Measurements from ENCODE around the gene GFY.
A peak's percentile ranks its signal among the peaks of the same experiment; 100 is the strongest.
"Not testable (repeated sequence)": the region's sequence is repeated elsewhere in the genome, so short reads cannot be mapped to it uniquely, and the experiment has no call there.

Gene GFY

GRCh38 chr19:49473501-49473867 lies 48.3 kb downstream of the GFY start:
- H2AK5ac ChIP-seq (ENCODE audit: low read length); H3K79me1 ChIP-seq (ENCODE audit: low read length); H4K8ac ChIP-seq (ENCODE audit: low read depth, low read length); H3K36me3 ChIP-seq (ENCODE audit: control insufficient read depth, insufficient read depth, low read length); H3K9ac ChIP-seq (ENCODE audit: low read length); H3K4ac ChIP-seq (ENCODE audit: low read depth, low read length); H3K4me2 ChIP-seq (ENCODE audit: low read length); H4K5ac ChIP-seq (ENCODE audit: low read length); H3K4me3 ChIP-seq (ENCODE audit: low read length); H3K23ac ChIP-seq (ENCODE audit: low read length); DNase-seq; H3K27ac ChIP-seq (ENCODE audit: low read depth, low read length); H3K27me3 ChIP-seq (ENCODE audit: insufficient read depth, low read length, poor library complexity); H3K56ac ChIP-seq (ENCODE audit: low read length); H3K18ac ChIP-seq (ENCODE audit: low read length); H3K4me1 ChIP-seq (ENCODE audit: control insufficient read depth, low read depth, low read length); H2BK5ac ChIP-seq (ENCODE audit: low read length); H2BK15ac ChIP-seq (replicated peaks; ENCODE audit: low read depth); H2BK120ac ChIP-seq (ENCODE audit: low read depth, low read length); H3K79me2 ChIP-seq (ENCODE audit: control insufficient read depth, insufficient read depth, low read length): not testable (repeated sequence)
- WGBS (ENCODE audit: extremely low coverage, insufficient coverage, low lambda C conversion rate) = no CpG with 5 or more reads among the region's 9 CpGs

GRCh38 chr19:49473868-49474541 lies 48.8 kb downstream of the GFY start, which contains the start of gene FLT3LG:
FLT3LG (plus strand) TSS chr19:49474215; CDS start chr19:49474640, 425 bp downstream.
- peak within 1 kb of the TSS; percentile 32 for H3K18ac ChIP-seq (ENCODE audit: low read length)
- no peak for DNase-seq
- H3K23ac ChIP-seq (ENCODE audit: low read length) = no peak within 1 kb of the TSS
- peaks cover 2% of the 10 kb centered on the region for H3K36me3 ChIP-seq (ENCODE audit: control insufficient read depth, insufficient read depth, low read length)
- H3K79me2 ChIP-seq (ENCODE audit: control insufficient read depth, insufficient read depth, low read length) = no peaks in the 10 kb centered on the region
- H3K4me2 ChIP-seq (ENCODE audit: low read length) = peak within 1 kb of the TSS; percentile 40
- H3K4ac ChIP-seq (ENCODE audit: low read depth, low read length) = no peak within 1 kb of the TSS
- no peak within 1 kb of the TSS for H2BK5ac ChIP-seq (ENCODE audit: low read length)
- no peak within 1 kb of the TSS for H2BK120ac ChIP-seq (ENCODE audit: low read depth, low read length)
- no peak within 1 kb of the TSS for H4K5ac ChIP-seq (ENCODE audit: low read length)
- no peak within 1 kb of the TSS for H3K9ac ChIP-seq (ENCODE audit: low read length)
- no peaks in the 10 kb centered on the region for H3K4me1 ChIP-seq (ENCODE audit: control insufficient read depth, low read depth, low read length)
- H3K27me3 ChIP-seq (ENCODE audit: insufficient read depth, low read length, poor library complexity) = no peaks in the 10 kb centered on the region
- H4K8ac ChIP-seq (ENCODE audit: low read depth, low read length) = no peak within 1 kb of the TSS
- H3K79me1 ChIP-seq (ENCODE audit: low read length) = no peaks in the 10 kb centered on the region
- no peak within 1 kb of the TSS for H3K27ac ChIP-seq (ENCODE audit: low read depth, low read length)
- H3K56ac ChIP-seq (ENCODE audit: low read length) = peak within 1 kb of the TSS; percentile 73
- no peak within 1 kb of the TSS for H3K4me3 ChIP-seq (ENCODE audit: low read length)
- no CpG with 5 or more reads among the region's 33 CpGs for WGBS (ENCODE audit: extremely low coverage, insufficient coverage, low lambda C conversion rate)
- no peak within 1 kb of the TSS for H2AK5ac ChIP-seq (ENCODE audit: low read length)
- H2BK15ac ChIP-seq (replicated peaks; ENCODE audit: low read depth) = no peak within 1 kb of the TSS

GRCh38 chr19:49474542-49474924 lies 49.3 kb downstream of the GFY start:
- no peak overlapping the region for H3K23ac ChIP-seq (ENCODE audit: low read length)
- H3K36me3 ChIP-seq (ENCODE audit: control insufficient read depth, insufficient read depth, low read length) = peaks cover 2% of the 10 kb centered on the region
- no peaks in the 10 kb centered on the region for H3K79me1 ChIP-seq (ENCODE audit: low read length)
- no peak overlapping the region for H2AK5ac ChIP-seq (ENCODE audit: low read length)
- no peak overlapping the region for H4K5ac ChIP-seq (ENCODE audit: low read length)
- H3K9ac ChIP-seq (ENCODE audit: low read length) = no peak overlapping the region
- no peak overlapping the region for H3K27ac ChIP-seq (ENCODE audit: low read depth, low read length)
- H4K8ac ChIP-seq (ENCODE audit: low read depth, low read length) = no peak overlapping the region
- H3K56ac ChIP-seq (ENCODE audit: low read length) = no peak overlapping the region
- H3K18ac ChIP-seq (ENCODE audit: low read length) = no peak overlapping the region
- no peak overlapping the region for H3K4ac ChIP-seq (ENCODE audit: low read depth, low read length)
- H2BK120ac ChIP-seq (ENCODE audit: low read depth, low read length) = no peak overlapping the region
- H3K4me3 ChIP-seq (ENCODE audit: low read length) = no peak overlapping the region
- no peak overlapping the region for H3K4me2 ChIP-seq (ENCODE audit: low read length)
- no peaks in the 10 kb centered on the region for H3K79me2 ChIP-seq (ENCODE audit: control insufficient read depth, insufficient read depth, low read length)
- DNase-seq = no peak
- no peak overlapping the region for H2BK5ac ChIP-seq (ENCODE audit: low read length)
- H2BK15ac ChIP-seq (replicated peaks; ENCODE audit: low read depth) = no peak overlapping the region
- WGBS (ENCODE audit: extremely low coverage, insufficient coverage, low lambda C conversion rate) = no CpG with 5 or more reads among the region's 11 CpGs
- no peaks in the 10 kb centered on the region for H3K4me1 ChIP-seq (ENCODE audit: control insufficient read depth, low read depth, low read length)
- H3K27me3 ChIP-seq (ENCODE audit: insufficient read depth, low read length, poor library complexity) = no peaks in the 10 kb centered on the region

- no peak overlapping the region for H4K8ac ChIP-seq (ENCODE audit: low read depth, low read length)
- H3K4ac ChIP-seq (ENCODE audit: low read depth, low read length) = no peak overlapping the region
- no peak overlapping the region for H2AK5ac ChIP-seq (ENCODE audit: low read length)
- H3K36me3 ChIP-seq (ENCODE audit: control insufficient read depth, insufficient read depth, low read length) = peaks cover 2% of the 10 kb centered on the region
- no peak overlapping the region for H3K4me3 ChIP-seq (ENCODE audit: low read length)
- no peak overlapping the region for H2BK5ac ChIP-seq (ENCODE audit: low read length)
- H4K5ac ChIP-seq (ENCODE audit: low read length) = no peak overlapping the region
- H3K4me2 ChIP-seq (ENCODE audit: low read length) = no peak overlapping the region
- H2BK15ac ChIP-seq (replicated peaks; ENCODE audit: low read depth) = no peak overlapping the region
- H3K18ac ChIP-seq (ENCODE audit: low read length) = no peak overlapping the region
- no peak overlapping the region for H3K27ac ChIP-seq (ENCODE audit: low read depth, low read length)
- H2BK120ac ChIP-seq (ENCODE audit: low read depth, low read length) = no peak overlapping the region
- no peaks in the 10 kb centered on the region for H3K79me1 ChIP-seq (ENCODE audit: low read length)
- no peaks in the 10 kb centered on the region for H3K79me2 ChIP-seq (ENCODE audit: control insufficient read depth, insufficient read depth, low read length)
- H3K27me3 ChIP-seq (ENCODE audit: insufficient read depth, low read length, poor library complexity) = no peaks in the 10 kb centered on the region
- no peak overlapping the region for H3K23ac ChIP-seq (ENCODE audit: low read length)
- H3K4me1 ChIP-seq (ENCODE audit: control insufficient read depth, low read depth, low read length) = no peaks in the 10 kb centered on the region
- H3K9ac ChIP-seq (ENCODE audit: low read length) = no peak overlapping the region
- DNase-seq = no peak
- no CpG with 5 or more reads among the region's 15 CpGs for WGBS (ENCODE audit: extremely low coverage, insufficient coverage, low lambda C conversion rate)
- no peak overlapping the region for H3K56ac ChIP-seq (ENCODE audit: low read length)
These were observed 50.2 kb downstream of the GFY start for GRCh38 chr19:49475191-49475917.

GRCh38 chr19:49475995-49476880 lies 51.0 kb downstream of the GFY start:
- no peaks in the 10 kb centered on the region for H3K36me3 ChIP-seq (ENCODE audit: control insufficient read depth, insufficient read depth, low read length)
- no peaks in the 10 kb centered on the region for H3K27me3 ChIP-seq (ENCODE audit: insufficient read depth, low read length, poor library complexity)
- DNase-seq = peak; percentile 93
- no peak overlapping the region for H2AK5ac ChIP-seq (ENCODE audit: low read length)
- WGBS (ENCODE audit: extremely low coverage, insufficient coverage, low lambda C conversion rate) = no CpG with 5 or more reads among the region's 27 CpGs
- H3K23ac ChIP-seq (ENCODE audit: low read length) = no peak overlapping the region
- no peak overlapping the region for H2BK120ac ChIP-seq (ENCODE audit: low read depth, low read length)
- H3K4me1 ChIP-seq (ENCODE audit: control insufficient read depth, low read depth, low read length) = no peaks in the 10 kb centered on the region
- no peaks in the 10 kb centered on the region for H3K79me2 ChIP-seq (ENCODE audit: control insufficient read depth, insufficient read depth, low read length)
- H2BK15ac ChIP-seq (replicated peaks; ENCODE audit: low read depth) = no peak overlapping the region
- H3K9ac ChIP-seq (ENCODE audit: low read length) = no peak overlapping the region
- no peak overlapping the region for H3K4me2 ChIP-seq (ENCODE audit: low read length)
- no peak overlapping the region for H4K5ac ChIP-seq (ENCODE audit: low read length)
- no peak overlapping the region for H4K8ac ChIP-seq (ENCODE audit: low read depth, low read length)
- peak overlapping the region; percentile 69 for H3K56ac ChIP-seq (ENCODE audit: low read length)
- no peak overlapping the region for H3K27ac ChIP-seq (ENCODE audit: low read depth, low read length)
- no peak overlapping the region for H3K4ac ChIP-seq (ENCODE audit: low read depth, low read length)
- H3K79me1 ChIP-seq (ENCODE audit: low read length) = no peaks in the 10 kb centered on the region
- no peak overlapping the region for H2BK5ac ChIP-seq (ENCODE audit: low read length)
- H3K4me3 ChIP-seq (ENCODE audit: low read length) = no peak overlapping the region
- H3K18ac ChIP-seq (ENCODE audit: low read length) = no peak overlapping the region
